SK-N-SH (cell line): ENCODE data around the gene PRDX5. TPM values are rescaled to one million over a fixed set of nuclear protein-coding genes. Genes with fewer than 3 reads are reported as not detected.

Source experiments
- CTCF ChIA-PET: fragments of 300-600, 350-600 bp; formaldehyde crosslinking; extraction: SDS; loops from one replicate; lab custom pipeline; 2021; lab: Yijun Ruan, JAX
- POLR2A ChIA-PET: fragments of 350-600 bp; sonication (Branson Sonifier 250); formaldehyde crosslinking; extraction: SDS; loops from one replicate; lab custom pipeline; 2020; ENCODE audit warnings: antibody characterized with exemption, inconsistent platforms; lab: Yijun Ruan, JAX
- DNase-seq: peaks from one replicate; pipeline ENCODE4 v3.0.0; 2012
- H2AFZ ChIP-seq: fragments of 200-600 bp; sonication (generic); 2 replicates; pipeline ENCODE4 v1.8.1; 2016; ENCODE audit warnings: antibody characterized with exemption, mild to moderate bottlenecking, low read depth
- H3F3A ChIP-seq: fragments of 200-600 bp; sonication (generic); replicated peaks from 2 replicates; pipeline ENCODE3; 2016; ENCODE audit warnings: antibody characterized with exemption, mild to moderate bottlenecking; ENCODE audit not compliant: insufficient read depth
- H3K27ac ChIP-seq, 2 experiments: fragments of 200-500 bp in 1 of 2; fragments of 200-600 bp in 1 of 2; sonication (Bioruptor generic) in 1 of 2; sonication (generic), shearing (Covaris generic) in 1 of 2; 2 replicates each; pipeline versions ENCODE4 v1.5.1 to v1.6.1; 2014 to 2016; ENCODE audit warnings: low read depth in 2 of 2, inconsistent platforms in 1 of 2, low read length in 1 of 2, mild to moderate bottlenecking in 1 of 2, mixed read lengths in 1 of 2
- H3K27me3 ChIP-seq: fragments of 200-600 bp; sonication (generic), shearing (Covaris generic); 2 replicates; pipeline ENCODE4 v1.6.1; 2016; ENCODE audit warnings: mixed run types; ENCODE audit not compliant: insufficient read depth
- H3K36me3 ChIP-seq, 2 experiments: fragments of 200-500 bp in 1 of 2; fragments of 200-600 bp in 1 of 2; sonication (Bioruptor generic) in 1 of 2; sonication (generic) in 1 of 2; replicated peaks in 1 of 2; 2 replicates each; pipeline versions ENCODE3 to v1.5.1; 2014 to 2016; ENCODE audit warnings: low read length in 1 of 2, mild to moderate bottlenecking in 1 of 2; ENCODE audit not compliant: insufficient read depth in 2 of 2, control insufficient read depth in 1 of 2
- H3K4me1 ChIP-seq, 2 experiments: fragments of 200-500 bp in 1 of 2; fragments of 200-600 bp in 1 of 2; sonication (Bioruptor generic) in 1 of 2; sonication (generic), shearing (Covaris generic) in 1 of 2; 2 replicates each; pipeline versions ENCODE4 v1.5.1 to v1.6.1; 2014 to 2016; ENCODE audit warnings: low read depth in 1 of 2, low read length in 1 of 2, mixed run types in 1 of 2; ENCODE audit not compliant: insufficient read depth in 2 of 2, control insufficient read depth in 1 of 2
- H3K4me2 ChIP-seq: fragments of 200-600 bp; sonication (generic), shearing (Covaris generic); 2 replicates; pipeline ENCODE4 v1.6.1; 2017; ENCODE audit warnings: mixed run types
- H3K4me3 ChIP-seq, 2 experiments: fragments of 200-500 bp in 1 of 2; fragments of 200-600 bp in 1 of 2; sonication (Bioruptor generic) in 1 of 2; sonication (generic), shearing (Covaris generic) in 1 of 2; 2 replicates each; pipeline versions ENCODE4 v1.5.1 to v1.8.1; 2014 to 2016; ENCODE audit warnings: low read depth in 2 of 2, inconsistent platforms in 1 of 2, low read length in 1 of 2, mild to moderate bottlenecking in 1 of 2, mixed read lengths in 1 of 2, moderate library complexity in 1 of 2
- H3K79me2 ChIP-seq: fragments of 200-600 bp; sonication (generic); 2 replicates; pipeline ENCODE4 v1.8.1; 2017; ENCODE audit warnings: mild to moderate bottlenecking; ENCODE audit not compliant: insufficient read depth
- H3K9ac ChIP-seq: fragments of 200-600 bp; sonication (generic); 2 replicates; pipeline ENCODE4 v1.6.1; 2017; ENCODE audit warnings: mixed run types
- H3K9me2 ChIP-seq: fragments of 200-600 bp; sonication (generic); 2 replicates; pipeline ENCODE4 v1.6.1; 2017; ENCODE audit warnings: mixed run types
- H3K9me3 ChIP-seq: fragments of 200-600 bp; sonication (generic); 2 replicates; pipeline ENCODE4 v1.6.1; 2017; ENCODE audit warnings: mixed run types, mild to moderate bottlenecking, moderate library complexity
- H4K20me1 ChIP-seq: fragments of 200-600 bp; sonication (generic); 2 replicates; pipeline ENCODE4 v1.6.1; 2017; ENCODE audit warnings: mild to moderate bottlenecking, mixed run types; ENCODE audit not compliant: insufficient read depth
- EP300 ChIP-seq, 2 experiments: IDR thresholded peaks; 2 replicates each; pipeline versions ENCODE4 v1.4.0 to v1.6.1; 2012; ENCODE audit warnings: borderline replicate concordance in 1 of 2, low read depth in 1 of 2, low read length in 1 of 2
- FOXJ3 ChIP-seq: sonication (generic); formaldehyde crosslinking; IDR thresholded peaks from 2 replicates; pipeline ENCODE4 v1.5.1; 2020; ENCODE audit warnings: mild to moderate bottlenecking, missing genetic modification reagents
- GATA2 ChIP-seq: sonication (generic); formaldehyde crosslinking; IDR thresholded peaks from 2 replicates; pipeline ENCODE4 v1.5.0; 2020; ENCODE audit warnings: mild to moderate bottlenecking, missing genetic modification reagents
- MXI1 ChIP-seq: IDR thresholded peaks from 2 replicates; pipeline ENCODE4 v1.6.1; 2012; ENCODE audit warnings: mild to moderate bottlenecking, low read depth, low read length, improper control_type of control experiment
- PBX3 ChIP-seq: IDR thresholded peaks from 2 replicates; pipeline ENCODE4; 2012
- WGBS: methylation state at CpG from one replicate; pipeline ENCODE4 v1.1.6; 2017; ENCODE audit warnings: low lambda C conversion rate; 5-methylcytosine and 5-hydroxymethylcytosine counted together
- polyA plus RNA-seq, 3 experiments: library from polyadenylated mRNA; depleted of rRNA; stranded (reverse); fragments of >200 nt; gene quantifications; 2 replicates each; pipeline ENCODE4 v1.2.3, GENCODE V29; 2012

PRDX5 gene
- polyA plus RNA-seq, 1 of the 3 experiments (the other 2 are of a cell fraction): 1,000 TPM

DNA sequence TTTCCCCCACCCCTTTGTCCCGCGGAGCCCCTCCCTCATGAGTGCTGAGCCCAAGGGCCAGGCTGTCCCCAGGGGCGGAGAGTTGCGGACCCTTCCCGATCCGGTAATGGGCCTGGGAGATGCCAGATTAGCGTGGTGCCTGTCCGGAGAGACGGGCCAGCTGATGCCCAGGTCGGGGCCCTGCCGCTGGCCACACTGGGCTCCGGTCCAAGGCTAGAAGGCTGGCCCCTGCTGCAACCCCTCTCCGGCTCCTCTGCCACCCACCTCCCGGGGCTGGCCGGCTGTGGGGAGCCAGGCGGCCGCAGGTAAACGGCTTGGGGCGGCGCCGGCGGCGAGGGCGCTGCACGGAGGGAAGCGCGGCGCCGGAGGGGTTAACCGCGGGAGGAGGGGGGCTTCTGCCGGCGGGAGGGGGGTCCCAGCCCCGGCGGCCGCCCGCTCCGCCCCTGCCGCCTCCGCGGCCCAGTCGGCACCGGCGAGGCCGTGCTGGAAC, 26.6 kb upstream of the PRDX5 start, which contains the start of gene KCNK4:
TSS of gene KCNK4 (plus strand) at position 41 of the 490 bp plus-strand sequence. CDS start 1,717 bp downstream, outside the sequence.
- H3K36me3 ChIP-seq: no peaks in the 10 kb centered on the region
- H3K79me2 ChIP-seq: peaks cover 4% of the 10 kb centered on the region; the same call in 1 of the 2 replicates
- H3K27me3 ChIP-seq: peaks cover 18% of the 10 kb centered on the region
- no peak for TF ChIP-seq PBX3
- 0 out of 2 replicates have a peak, but pooled peaks have one; percentile 50 for TF ChIP-seq GATA2 (CRISPR knock-in tag)
- WGBS: 22% methylated on average over 5 of the region's 45 CpGs
- peak within 1 kb of the TSS; percentile 73 for H3K4me2 ChIP-seq
- peak; percentile 81 for DNase-seq
- peaks cover 5 to 17% of the 10 kb centered on the region in 2 experiments; a peak in 2 of 4 replicates for H3K4me1 ChIP-seq
- H3K4me3 ChIP-seq: peak within 1 kb of the TSS; percentile 39 to 48; a peak in 3 of 4 replicates
- H3K9ac ChIP-seq: no peak within 1 kb of the TSS
- no peaks in the 10 kb centered on the region for H3K9me3 ChIP-seq
- POLR2A ChIA-PET: interaction anchor here (0.6 to 1.5 kb wide), 2 partner anchors 27 to 110 kb away, joined by 3 read pairs; partner anchors contain the start of gene PRDX5
- no peak within 1 kb of the TSS for H3K27ac ChIP-seq
- no peaks in the 10 kb centered on the region for H3K9me2 ChIP-seq
- no peak within 1 kb of the TSS for H2AFZ ChIP-seq
- CTCF ChIA-PET: interaction anchor here (1.2 to 12.2 kb wide), 5 partner anchors 12 to 110 kb away, joined by 3 to 196 read pairs (median 13); partner anchors contain the start of genes CATSPERZ, ESRRA and PLCB3
- peaks cover 12% of the 10 kb centered on the region for H3F3A ChIP-seq
- H4K20me1 ChIP-seq: no peaks in the 10 kb centered on the region

DNA sequence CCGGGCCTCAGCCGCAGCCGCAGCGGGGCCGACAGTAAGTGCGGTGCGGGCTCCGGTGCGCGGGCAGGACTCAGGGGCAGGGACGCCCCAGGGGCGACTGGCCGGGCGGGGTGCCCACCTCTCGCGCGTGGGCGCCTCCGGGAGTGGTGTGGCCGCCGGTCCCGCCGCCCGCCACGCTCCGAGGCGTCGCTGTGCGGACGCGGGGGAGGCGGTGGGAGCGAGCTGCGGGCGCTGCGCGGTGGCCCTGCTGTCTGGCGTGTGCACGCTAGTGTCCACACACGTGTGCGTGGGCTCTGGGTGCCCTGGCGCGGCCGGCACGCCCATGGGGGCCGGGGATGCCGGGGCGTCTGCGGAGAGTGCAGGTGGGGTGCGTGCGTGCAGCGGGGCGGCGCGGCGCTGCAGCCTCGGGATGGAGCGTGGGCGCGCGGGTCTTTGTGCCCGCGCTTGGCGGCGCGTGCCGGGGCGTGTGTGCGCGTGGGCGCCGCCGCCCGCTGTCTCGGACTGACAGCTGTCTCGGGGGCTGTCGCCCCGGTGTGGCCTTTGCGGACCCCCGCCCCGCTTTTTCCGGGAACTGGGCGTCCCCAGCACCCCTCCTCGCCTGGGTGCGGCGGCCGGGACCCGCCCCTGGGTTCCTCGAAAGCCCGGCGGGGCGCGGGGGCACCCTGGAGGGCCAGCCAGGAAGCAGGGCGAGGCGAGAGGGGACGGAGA, 26.0 kb upstream of the PRDX5 start:
- TF ChIP-seq PBX3 (no peak), EP300 (IDR thresholded peaks at IDR 0.05; ENCODE audit: borderline replicate concordance in 1 of 2, low read depth in 1 of 2, low read length in 1 of 2) (no peak), FOXJ3 (CRISPR knock-in tag) (no peak), MXI1 (peak; percentile 15; the same call in 1 of the 2 replicates), GATA2 (CRISPR knock-in tag) (no peak)
- 35% methylated on average over 7 of the region's 96 CpGs for WGBS
- Histone ChIP-seq H3F3A (peaks cover 9% of the 10 kb centered on the region), H3K9ac (no peak overlapping the region), H3K4me3 (peak overlapping the region; percentile 39 to 48; a peak in 3 of 4 replicates), H3K79me2 (no peaks in the 10 kb centered on the region), H3K4me2 (peak overlapping the region; percentile 73), H2AFZ (no peak overlapping the region), H4K20me1 (no peaks in the 10 kb centered on the region), H3K27me3 (peaks cover 20% of the 10 kb centered on the region), H3K9me2 (no peaks in the 10 kb centered on the region), H3K4me1 (peaks cover 0 to 11% of the 10 kb centered on the region in 2 experiments; a peak in 1 of 4 replicates), H3K27ac (no peak overlapping the region), H3K9me3 (no peaks in the 10 kb centered on the region), H3K36me3 (no peaks in the 10 kb centered on the region)
- CTCF ChIA-PET: interaction anchor here (0.8 to 12.2 kb wide), 3 partner anchors 12 to 88 kb away, joined by 3 to 196 read pairs (median 43); partner anchors contain the start of genes CATSPERZ and ESRRA
- peak; percentile 68 for DNase-seq
- POLR2A ChIA-PET: interaction anchor here (1.5 kb wide), 1 partner anchor 26 kb away, joined by 3 read pairs; the partner anchor contains the start of gene PRDX5
